Inflammatory macrophage treated with lipopolysaccharide for 4 hours (primary cell): ENCODE results near the gene RIIAD1.
"Not testable (repeated sequence)": the region's sequence is repeated elsewhere in the genome, so short reads cannot be mapped to it uniquely, and the experiment has no call there.

Experiments
- DNase-seq: peaks from one replicate; pipeline ENCODE4 v3.0.0-alpha.2; 2020

The RIIAD1 gene

DNA sequence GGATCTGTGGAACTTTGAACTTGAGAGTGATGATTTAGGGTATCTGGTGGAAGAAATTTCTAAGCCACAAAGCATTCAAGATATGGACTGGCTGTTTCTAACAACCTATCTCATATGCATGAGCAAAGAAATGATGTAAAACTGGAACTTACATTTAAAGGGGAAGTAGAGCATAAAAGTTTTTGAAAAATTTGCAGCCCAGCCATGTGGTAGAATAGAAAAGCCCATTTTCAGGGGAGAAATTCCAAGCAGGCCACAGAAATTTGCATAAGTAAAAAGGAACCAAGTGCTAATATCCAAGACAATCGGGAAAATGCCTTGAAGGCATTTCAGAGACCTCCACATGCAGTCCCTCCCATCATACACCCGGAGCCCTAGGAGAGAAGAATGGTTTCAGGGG, 15.7 kb downstream of the RIIAD1 start:
- peak; percentile 70 for DNase-seq

DNA sequence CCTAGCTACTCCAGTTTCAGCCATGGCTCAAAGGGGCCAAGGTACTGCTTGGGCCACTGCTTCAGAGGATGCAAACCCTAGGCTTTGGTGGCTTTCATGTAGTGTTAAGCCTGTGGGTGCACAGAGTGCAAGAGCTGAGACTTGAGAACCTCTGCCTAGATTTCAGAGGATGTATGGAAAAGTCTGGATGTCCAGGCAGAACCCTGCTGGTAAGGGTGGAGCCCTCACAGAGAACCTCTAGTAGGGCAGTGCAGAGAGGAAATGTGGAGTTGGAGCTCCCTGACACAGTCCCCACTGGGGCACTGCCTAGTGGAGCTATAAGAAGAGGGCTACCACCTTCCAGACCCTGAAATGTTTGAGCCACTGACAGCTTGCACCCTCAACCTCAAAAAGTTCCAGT, 16.2 kb downstream of the RIIAD1 start:
- no peak for DNase-seq

DNA sequence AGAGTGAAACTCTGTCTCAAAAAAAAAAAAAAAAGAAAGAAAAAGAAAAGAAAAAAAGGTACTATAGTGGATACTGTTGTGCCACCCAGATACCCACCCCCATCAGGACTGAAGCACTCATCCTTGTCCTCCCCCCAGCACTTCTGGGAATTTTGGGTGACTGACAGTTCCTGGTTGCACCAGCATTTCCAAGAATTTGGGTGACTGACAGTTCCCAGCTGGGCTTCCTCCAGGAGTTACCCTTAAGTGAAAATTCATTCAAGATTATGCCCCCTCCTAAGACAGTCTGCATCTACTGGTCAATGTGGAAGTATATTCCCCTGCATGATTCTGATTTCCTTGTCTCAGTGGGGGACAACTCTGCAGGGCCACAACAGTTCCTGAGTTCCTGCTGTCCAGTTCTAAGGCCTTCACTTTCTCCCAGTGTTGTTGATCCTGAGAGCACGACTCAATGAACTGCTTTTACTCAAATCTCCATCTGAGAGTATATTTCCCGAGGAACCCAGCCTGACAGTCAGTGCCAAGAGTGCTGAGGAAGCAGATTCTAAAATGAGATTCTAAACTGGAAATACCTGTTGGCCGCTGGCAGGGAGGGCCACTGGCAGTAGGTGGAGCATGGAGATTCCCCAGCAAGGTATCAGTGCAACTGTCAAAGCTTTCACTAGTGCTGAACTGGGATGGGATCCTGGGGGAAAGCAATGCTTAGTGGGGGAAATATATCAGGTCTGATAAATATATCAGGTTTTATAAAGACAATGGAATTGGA, 18.5 kb downstream of the RIIAD1 start:
- DNase-seq: no peak

DNA sequence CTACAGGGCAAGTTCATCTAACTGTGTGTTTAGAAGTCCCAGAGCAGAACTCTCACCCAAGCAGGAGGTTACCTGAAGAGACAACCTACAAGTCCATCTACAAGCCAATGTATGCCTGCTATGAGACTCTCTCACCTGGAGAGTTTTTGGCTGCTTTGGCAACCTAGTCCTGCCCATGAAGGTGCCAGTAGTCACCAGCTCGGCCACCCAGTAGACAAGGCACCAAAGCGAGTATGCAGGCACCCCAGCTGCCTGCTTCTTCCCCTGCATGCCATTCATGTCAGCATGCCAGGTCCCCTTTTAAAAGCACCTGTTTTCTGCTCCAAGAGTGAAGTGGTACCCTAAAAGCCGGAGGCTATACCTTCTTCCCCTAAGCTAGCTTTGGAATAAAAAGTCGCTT, 20.2 kb downstream of the RIIAD1 start:
- DNase-seq: no peak

DNA sequence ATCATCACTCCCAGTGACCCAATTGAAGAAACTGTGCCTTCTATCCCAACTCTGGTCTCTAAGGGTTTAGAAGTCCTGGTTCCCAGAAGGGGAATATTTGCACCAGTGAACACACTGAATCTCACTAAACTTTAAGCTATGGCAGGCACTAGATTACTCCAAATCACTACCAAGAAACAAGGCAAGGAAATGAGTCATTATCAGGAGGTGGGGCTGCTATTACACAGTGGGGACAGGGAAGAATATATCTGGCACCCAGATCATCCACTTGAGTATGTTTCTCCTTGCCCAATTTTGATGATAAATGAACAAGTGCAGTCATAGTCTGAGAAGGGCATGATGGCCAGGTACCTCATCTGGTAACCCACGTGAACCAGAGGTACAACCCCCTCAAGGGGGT, 35.0 kb downstream of the RIIAD1 start:
- DNase-seq: peak; percentile 52

DNA sequence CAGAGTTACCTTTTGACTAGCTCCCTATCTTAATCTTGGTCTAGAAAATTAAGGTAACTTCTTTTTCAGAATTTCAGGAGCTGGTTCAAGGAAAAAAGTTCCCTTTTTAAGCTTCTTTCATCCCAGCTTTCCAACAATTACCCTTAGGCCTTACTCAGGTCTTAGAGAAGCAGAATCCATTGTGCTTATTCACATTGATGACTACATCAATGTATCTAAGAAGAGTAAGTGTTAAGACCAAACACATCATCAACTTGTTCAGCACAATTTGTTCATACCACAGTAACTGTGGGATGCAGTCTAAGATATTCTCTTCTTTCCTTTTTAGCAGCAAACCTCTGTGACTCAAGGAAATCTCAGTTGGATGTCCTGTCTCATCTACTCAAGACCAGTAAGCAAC, 37.9 kb downstream of the RIIAD1 start:
- DNase-seq: no peak

DNA sequence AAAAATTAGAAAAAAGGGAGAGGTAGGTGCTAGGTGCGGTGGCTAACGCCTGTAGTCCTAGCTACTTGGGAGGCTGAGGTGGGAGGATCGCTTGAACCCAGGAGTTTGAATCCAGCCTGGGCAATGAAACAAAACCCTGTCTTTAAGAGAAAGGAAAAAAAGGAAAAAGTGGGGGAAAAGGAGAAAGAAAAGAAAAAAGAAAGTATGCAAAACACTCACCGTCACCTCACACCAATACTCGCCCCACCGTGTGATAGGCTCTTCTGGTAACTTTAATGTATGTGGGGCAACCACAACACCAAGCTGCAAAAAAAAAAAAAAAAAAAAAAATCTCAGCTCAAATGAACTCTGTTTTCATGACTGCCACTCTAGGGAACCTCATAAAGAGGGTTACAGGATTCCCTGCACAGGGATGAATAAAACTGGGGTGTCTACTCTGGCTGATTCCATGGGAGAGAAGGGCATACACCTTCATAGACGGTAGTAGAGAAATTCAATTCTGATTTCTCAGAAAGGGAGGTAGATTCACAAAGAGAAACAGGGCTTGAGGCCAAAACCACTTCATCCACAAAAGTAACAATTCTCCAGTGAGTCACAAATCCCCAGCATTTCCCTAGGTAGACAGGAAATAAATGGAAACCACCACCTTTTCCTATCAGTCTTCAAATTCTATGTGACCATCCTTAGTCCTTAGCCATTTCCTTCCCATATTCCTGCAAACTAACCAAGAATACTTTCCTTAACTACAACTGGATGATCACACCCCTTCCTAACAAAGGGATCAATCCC, 39.5 kb downstream of the RIIAD1 start:
- no peak for DNase-seq

DNA sequence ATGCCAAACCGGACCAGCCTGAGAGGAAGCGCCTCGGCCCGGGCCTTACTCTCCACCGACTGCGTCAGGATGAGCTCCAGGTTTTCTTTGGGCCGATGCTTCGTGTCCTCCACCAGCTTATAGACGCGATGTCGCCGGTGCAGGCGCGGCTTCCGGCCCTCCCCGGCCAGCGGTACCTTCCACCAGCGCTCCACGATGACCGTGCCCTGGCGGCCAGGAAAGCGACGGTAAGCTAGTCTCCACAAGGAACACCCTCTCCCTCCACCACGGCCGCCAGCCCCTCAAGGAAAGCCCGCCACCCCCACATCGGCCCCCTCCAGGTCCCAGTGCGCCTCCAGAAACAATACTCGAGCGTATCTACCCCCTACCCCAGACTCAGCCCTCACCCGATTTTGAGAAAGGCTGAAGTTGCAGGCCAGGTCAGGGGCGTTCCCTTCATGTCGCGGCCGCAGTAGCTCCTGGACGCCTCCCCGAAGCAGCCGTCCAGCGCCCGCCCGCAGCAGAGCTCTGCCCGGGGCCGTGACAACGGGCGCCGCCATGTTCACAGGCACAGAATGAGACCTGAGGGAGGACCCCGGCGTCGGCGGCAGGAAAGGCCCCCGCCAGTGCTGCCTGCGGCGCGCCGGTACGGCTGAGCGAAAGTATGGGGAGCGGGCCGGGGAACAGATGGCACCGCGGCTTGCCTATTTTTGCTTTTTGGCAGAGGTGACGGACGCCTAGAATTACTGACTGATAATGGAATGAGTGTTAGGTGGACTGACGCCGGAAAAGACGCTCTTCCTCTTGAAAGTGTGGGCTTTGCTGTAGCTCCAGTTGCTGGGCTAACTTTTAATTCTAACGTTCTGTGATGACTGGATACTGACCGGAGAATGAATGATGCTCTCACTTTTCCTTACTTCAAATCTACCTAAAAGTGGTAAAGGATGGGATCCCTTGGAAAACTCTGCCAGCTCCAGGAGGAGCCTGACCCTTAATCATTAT, 41.9 kb downstream of the RIIAD1 start, which contains the start of gene MRPL9:
MRPL9 (minus strand) TSS at position 556 of the 981 bp plus-strand sequence; CDS start at position 539, 17 bp downstream.
- peak; percentile 75 for DNase-seq

DNA sequence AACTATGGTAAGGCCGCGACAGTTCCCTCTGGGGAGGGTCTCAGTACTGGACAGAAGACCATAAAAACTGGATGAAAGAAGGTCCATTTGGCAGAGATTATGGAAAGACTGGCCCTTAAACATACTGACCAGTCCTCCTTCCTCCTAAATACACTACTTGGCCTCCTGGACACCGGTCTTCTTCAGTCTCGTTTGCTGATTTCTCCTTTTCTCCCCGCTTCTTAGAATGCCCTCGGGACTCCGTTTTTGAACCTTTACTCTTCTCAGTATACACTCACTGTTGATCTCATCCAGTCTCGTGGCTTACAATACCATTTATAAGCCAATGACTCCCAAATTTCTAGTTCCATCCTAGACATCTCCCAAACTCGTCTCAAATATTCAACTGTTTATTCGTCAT, 42.7 kb downstream of the RIIAD1 start:
- DNase-seq: peak; percentile 21

DNA sequence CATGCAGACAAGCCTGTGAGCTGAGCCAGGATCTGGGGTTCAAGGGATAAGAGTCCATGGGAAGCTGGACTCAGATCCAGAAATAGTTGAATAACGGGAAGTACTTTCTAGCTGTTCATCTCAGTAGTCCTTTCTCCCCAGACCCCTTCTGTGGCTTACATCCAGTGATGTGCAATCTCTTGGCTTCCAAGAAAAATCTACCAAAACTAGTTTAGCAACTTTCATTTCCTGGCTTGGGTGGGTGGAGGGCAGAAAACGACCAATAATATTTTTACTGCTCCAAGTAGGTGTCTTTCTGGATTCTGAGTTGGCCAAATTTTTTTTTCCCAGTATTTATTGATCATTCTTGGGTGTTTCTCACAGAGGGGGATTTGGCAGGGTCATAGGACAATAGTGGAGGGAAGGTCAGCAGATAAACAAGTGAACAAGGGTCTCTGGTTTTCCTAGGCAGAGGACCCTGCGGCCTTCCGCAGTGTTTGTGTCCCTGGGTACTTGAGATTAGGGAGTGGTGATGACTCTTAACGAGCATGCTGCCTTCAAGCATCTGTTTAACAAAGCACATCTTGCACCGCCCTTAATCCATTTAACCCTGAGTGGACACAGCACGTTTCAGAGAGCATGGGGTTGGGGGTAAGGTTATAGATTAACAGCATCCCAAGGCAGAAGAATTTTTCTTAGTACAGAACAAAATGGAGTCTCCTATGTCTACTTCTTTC, 47.2 kb downstream of the RIIAD1 start:
- not testable (repeated sequence) for DNase-seq

DNA sequence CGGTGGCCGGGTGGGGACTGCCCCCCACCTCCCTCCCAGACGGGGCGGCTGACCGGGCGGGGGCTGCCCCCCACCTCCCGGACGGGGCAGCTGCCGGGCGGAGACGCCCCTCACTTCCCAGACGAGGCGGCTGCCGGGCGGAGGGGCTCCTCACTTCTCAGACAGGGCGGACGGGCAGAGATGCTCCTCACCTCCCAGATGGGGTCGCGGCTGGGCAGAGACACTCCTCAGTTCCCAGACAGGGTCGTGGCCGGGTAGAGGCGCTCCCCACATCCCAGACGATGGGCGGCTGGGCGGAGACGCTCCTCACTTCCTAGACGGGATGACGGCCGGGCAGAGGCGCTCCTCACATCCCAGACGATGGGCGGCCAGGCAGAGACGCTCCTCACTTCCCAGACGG, 47.9 kb downstream of the RIIAD1 start:
- DNase-seq: not testable (repeated sequence)

DNA sequence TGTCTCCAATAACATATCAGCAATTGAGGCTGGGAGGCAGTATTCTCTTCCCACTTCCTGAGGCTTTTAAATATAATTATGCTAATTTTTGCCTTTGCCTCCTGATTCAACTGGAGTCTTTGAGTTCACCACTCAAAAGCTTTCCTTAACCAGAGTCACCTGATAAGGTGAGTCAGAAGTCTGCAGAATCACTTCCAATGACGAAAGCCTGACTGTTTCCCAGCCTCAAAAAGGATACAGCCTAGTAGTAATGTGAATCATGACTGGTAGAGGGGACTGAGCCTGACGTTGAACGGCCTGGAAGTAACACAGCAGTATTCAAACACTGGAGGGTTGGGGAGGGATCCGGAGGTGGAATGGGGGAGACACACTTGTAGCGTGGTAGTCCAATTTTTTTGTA, 52.4 kb downstream of the RIIAD1 start:
- no peak for DNase-seq

DNA sequence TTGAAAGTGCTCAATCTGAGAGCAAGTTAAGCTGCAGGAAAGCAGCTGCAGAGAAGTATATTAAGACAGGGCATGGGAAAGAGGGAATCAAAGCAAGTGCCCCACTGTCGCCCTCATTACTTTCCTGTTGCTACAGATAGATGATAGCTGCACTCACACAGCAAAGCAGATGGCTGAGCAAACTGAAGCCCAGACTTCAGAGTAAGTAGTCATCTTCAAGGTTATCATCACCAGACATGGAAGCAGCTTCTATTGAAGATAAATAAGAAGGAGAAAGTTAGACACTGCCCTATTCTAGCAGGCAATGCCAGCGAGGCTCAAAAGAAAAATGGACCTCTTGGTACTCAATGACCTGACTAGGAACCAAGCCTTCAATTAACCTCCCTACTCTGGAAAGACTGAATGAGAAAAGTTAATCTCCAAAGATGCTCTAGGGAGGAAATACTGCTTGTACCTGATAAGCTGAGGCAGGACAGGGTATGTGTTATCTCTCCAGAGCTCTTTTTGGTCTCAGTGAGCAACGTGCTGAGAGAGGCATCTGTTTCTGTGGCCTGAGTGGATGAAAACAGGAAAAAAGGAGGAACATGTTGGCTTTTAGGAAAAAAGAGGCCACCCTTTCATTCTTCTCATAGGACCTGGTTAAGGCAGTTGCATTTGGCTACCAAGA, 53.1 kb downstream of the RIIAD1 start:
- DNase-seq: no peak

DNA sequence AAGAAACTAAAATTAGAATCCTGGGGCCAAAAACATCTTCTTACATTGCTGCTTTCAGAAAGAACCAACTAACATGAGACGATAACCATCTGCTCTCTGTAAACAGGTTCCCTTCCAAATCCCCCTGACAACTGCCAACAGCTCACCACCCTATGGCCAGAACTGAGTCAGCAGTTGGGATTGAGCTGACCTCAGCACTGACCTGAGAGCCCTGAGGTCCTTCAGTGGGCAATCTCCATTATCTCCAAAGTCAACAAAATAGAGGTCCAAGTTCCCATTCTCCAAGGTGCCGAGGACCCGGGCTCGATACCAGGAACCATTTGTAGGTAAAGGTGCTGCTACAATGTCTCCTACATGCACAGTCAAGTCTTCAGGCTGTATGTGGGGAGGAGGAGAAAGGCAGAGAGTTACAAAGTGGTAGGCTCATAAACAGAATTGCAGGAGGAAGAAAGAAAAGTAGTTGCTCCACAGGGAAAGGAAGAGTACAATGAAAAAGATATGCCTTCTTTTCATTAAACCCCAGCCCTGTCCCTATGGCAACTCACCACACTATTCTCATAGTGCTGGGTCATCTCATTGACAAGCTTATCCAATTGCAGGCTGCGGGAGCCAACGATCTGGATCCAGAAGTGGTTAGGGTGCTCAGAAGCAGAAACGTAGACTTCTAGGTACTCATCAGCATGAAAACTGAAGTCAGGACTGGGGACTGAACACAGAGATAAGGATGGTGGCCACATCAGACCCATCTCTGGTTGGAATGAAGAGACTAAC, 54.8 kb downstream of the RIIAD1 start:
- no peak for DNase-seq

DNA sequence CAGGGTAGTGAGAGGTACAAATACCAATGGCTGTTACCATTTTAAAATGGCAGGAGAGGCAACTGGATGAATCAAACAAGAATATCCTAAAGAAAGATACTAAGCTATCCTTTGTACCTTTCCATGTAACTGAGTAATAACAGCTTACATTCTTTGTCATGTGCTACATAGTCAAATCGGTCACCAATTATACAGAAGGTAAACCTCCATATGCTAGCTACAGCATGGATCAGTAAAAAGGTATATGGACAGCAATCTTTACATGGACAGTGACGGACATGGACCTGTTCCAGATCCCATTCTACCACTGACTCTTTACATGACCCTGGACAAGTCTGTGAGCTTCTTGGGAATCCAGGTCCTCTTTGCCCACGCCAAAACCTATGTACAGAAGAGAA, 55.3 kb downstream of the RIIAD1 start:
- DNase-seq: no peak

DNA sequence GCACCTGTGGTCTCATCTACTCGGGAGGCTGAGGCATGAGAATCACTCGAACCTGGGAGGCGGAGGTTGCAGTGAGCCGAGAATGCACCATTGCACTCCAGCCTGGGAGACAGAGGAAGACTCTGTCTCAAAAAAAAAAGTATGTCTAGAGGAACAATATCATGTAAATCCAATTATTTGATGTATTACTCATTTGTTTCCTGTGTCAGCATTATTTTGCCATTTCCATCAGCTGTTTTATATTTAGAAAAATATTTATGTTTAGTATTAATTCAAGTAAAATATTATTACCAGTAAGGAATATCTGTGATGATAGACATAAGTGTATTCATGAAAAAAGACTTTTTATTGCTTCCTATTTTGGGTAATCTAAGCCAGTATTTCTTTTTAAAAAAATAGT, 56.0 kb downstream of the RIIAD1 start:
- DNase-seq: no peak
